ENCODE measurements around the gene COL9A2. TPM values are rescaled to one million over a fixed set of nuclear protein-coding genes. Genes with fewer than 3 reads are reported as not detected.

COL9A2 gene
- total and polyA plus RNA-seq, 2 donors (not counting 3 experiments of a cell fraction or from before 2014, with no cell fraction given), result 0.64 to 0.69 TPM

DNA sequence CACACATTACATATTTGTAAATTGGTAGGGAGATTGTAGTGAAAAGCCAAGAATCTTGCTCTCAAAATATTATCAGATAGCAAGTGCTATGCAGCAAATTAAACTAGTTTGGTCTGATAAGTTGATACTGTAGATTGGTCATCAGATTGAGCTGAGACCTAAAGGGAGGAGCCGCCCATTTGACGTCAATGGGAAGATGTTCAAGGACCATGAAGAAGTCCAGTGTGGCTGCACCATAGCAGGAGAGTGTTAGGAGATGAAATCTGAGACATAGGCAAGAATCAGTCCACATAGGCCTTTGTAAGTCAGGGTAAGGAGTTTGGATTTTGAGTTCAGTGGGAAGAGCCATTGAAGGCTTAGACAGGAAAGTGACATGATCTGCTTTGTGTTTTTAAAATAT, 42.8 kb downstream of the COL9A2 start:
- ChIA-PET CTCF (interaction anchor here (1.7 to 1.9 kb wide), 2 partner anchors 64 to 130 kb away, joined by 5 to 6 read pairs; no protein-coding TSS in a partner anchor), POLR2A (no interaction called here)
- intact Hi-C loops (cut with micrococcal nuclease) (no loop called here), dilution Hi-C loops (cut with MboI; ENCODE audit: extremely low pct_ligation_motif_present, low sequenced_read_pairs) (no loop called here)
- no TSS peak for BruUV-seq (replicated peaks)
- DNase-seq (ENCODE audit: low read depth, low spot score) (no peak), FAIRE-seq (no peak)
- peaks cover 17 to 22% of the 10 kb centered on the region in 2 experiments for H3K36me3 ChIP-seq (ENCODE audit: control insufficient read depth in 2 of 2, extremely low read depth in 1 of 2, insufficient read depth in 2 of 2, low read length in 2 of 2)
- peaks cover 1% of the 10 kb centered on the region for H3K79me2 ChIP-seq (ENCODE audit: control insufficient read depth, insufficient read depth, low read length)
- no peak overlapping the region for H3K4me3 ChIP-seq (replicated peaks in 1 of 3; ENCODE audit: insufficient read depth in 1 of 3, low read depth in 1 of 3, low read length in 3 of 3)
- H2AFZ ChIP-seq (ENCODE audit: low read depth, low read length), result no peak overlapping the region
- no peaks in the 10 kb centered on the region for H3K9me1 ChIP-seq (replicated peaks; ENCODE audit: control insufficient read depth, extremely low read depth, insufficient read depth, low read length)
- H3K9me3 ChIP-seq (replicated peaks; ENCODE audit: control insufficient read depth, insufficient read depth, low read length), result no peaks in the 10 kb centered on the region
- H4K20me1 ChIP-seq (replicated peaks; ENCODE audit: control insufficient read depth, extremely low read depth, insufficient read depth, low read length), result no peaks in the 10 kb centered on the region
- H3K9ac ChIP-seq (replicated peaks; ENCODE audit: extremely low read depth, insufficient read depth, low read length), result no peak overlapping the region
- H3K27me3 ChIP-seq (ENCODE audit: control insufficient read depth in 2 of 2, insufficient read depth in 2 of 2, low read length in 2 of 2), result no peaks in the 10 kb centered on the region
- H3K27ac ChIP-seq (ENCODE audit: insufficient read depth, low read depth, low read length), result no peak overlapping the region
- TF ChIP-seq EZH2 (IDR thresholded peaks at IDR 0.05; ENCODE audit: borderline replicate concordance, low read depth, low read length, severe bottlenecking), result no peak
- no peaks in the 10 kb centered on the region for H3K4me1 ChIP-seq (ENCODE audit: control insufficient read depth, extremely low read depth, insufficient read depth, low read length)
- no peak overlapping the region for H3K4me2 ChIP-seq (ENCODE audit: insufficient read depth, low read length)

DNA sequence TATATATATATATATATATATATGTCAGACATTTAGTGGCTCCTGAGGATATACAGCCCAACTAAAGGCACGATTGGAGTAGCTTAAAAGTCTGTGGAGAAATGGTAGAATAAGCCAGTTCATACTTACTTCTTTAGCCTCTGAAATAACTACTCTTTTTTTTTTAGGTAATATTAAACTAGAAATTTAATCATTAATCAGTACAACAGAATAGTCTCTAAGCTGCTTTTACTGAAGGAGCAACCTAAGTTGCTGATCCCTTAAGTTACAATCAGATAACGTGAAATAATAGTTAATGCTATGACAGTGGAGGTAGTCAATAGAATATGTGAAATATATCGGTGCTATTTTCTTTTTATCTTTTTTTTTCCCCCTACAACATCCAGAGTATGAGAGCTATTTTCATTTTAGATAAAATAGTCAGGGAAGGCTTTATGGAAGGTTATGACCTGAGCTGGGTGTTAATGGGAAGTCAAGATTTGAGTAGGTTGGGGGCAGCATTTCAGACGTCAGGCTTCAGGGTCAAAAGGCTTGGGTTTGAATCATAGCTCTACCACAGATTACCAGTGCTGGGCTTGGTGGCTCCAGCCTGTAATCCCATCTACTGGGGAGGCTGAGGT, 43.4 kb downstream of the COL9A2 start:
- H3K9me1 ChIP-seq (replicated peaks; ENCODE audit: control insufficient read depth, extremely low read depth, insufficient read depth, low read length), result no peaks in the 10 kb centered on the region
- H3K4me1 ChIP-seq (ENCODE audit: control insufficient read depth, extremely low read depth, insufficient read depth, low read length), result no peaks in the 10 kb centered on the region
- no TSS peak for BruUV-seq (replicated peaks)
- FAIRE-seq (no peak), DNase-seq (ENCODE audit: low read depth, low spot score) (no peak)
- H3K4me3 ChIP-seq (replicated peaks in 1 of 3; ENCODE audit: insufficient read depth in 1 of 3, low read depth in 1 of 3, low read length in 3 of 3), result no peak overlapping the region
- dilution Hi-C loops (cut with MboI; ENCODE audit: extremely low pct_ligation_motif_present, low sequenced_read_pairs), result no loop called here
- H3K9me3 ChIP-seq (replicated peaks; ENCODE audit: control insufficient read depth, insufficient read depth, low read length), result no peaks in the 10 kb centered on the region
- H3K36me3 ChIP-seq (ENCODE audit: control insufficient read depth in 2 of 2, extremely low read depth in 1 of 2, insufficient read depth in 2 of 2, low read length in 2 of 2), result peaks cover 17 to 22% of the 10 kb centered on the region in 2 experiments
- no peak overlapping the region for H3K9ac ChIP-seq (replicated peaks; ENCODE audit: extremely low read depth, insufficient read depth, low read length)
- peaks cover 1% of the 10 kb centered on the region for H3K79me2 ChIP-seq (ENCODE audit: control insufficient read depth, insufficient read depth, low read length)
- H4K20me1 ChIP-seq (replicated peaks; ENCODE audit: control insufficient read depth, extremely low read depth, insufficient read depth, low read length), result no peaks in the 10 kb centered on the region
- ChIA-PET POLR2A (interaction anchor here (0.7 kb wide), 1 partner anchor 183 kb away, joined by 3 read pairs; no protein-coding TSS in a partner anchor), CTCF (interaction anchor here (0.6 to 1.9 kb wide), 5 partner anchors 65 to 1611 kb away, joined by 3 to 6 read pairs (median 4); no protein-coding TSS in a partner anchor)
- no peak overlapping the region for H3K27ac ChIP-seq (ENCODE audit: insufficient read depth, low read depth, low read length)
- no peak for TF ChIP-seq EZH2 (IDR thresholded peaks at IDR 0.05; ENCODE audit: borderline replicate concordance, low read depth, low read length, severe bottlenecking)
- no peak for TF ChIP-seq MYC (IDR thresholded peaks at IDR 0.05; ENCODE audit: low read depth, low read length)
- TF ChIP-seq, protein P1, sequence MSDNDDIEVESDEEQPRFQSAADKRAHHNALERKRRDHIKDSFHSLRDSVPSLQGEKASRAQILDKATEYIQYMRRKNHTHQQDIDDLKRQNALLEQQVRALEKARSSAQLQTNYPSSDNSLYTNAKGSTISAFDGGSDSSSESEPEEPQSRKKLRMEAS (IDR thresholded peaks at IDR 0.05; ENCODE audit: insufficient read depth, insufficient read length), result no peak
- no peak for TF ChIP-seq FOS (IDR thresholded peaks at IDR 0.05; ENCODE audit: borderline replicate concordance, insufficient read depth, low read length)
- TF ChIP-seq POLR2A (IDR thresholded peaks at IDR 0.05; ENCODE audit: low read depth, low read length), result no peak
- TF ChIP-seq GATA2 (IDR thresholded peaks at IDR 0.05; ENCODE audit: insufficient read depth, insufficient read length, low read depth, low read length), result no peak
- TF ChIP-seq POLR2AphosphoS5 (IDR thresholded peaks at IDR 0.05; ENCODE audit: insufficient read depth, low read depth, low read length), result no peak
- TF ChIP-seq, protein P2, sequence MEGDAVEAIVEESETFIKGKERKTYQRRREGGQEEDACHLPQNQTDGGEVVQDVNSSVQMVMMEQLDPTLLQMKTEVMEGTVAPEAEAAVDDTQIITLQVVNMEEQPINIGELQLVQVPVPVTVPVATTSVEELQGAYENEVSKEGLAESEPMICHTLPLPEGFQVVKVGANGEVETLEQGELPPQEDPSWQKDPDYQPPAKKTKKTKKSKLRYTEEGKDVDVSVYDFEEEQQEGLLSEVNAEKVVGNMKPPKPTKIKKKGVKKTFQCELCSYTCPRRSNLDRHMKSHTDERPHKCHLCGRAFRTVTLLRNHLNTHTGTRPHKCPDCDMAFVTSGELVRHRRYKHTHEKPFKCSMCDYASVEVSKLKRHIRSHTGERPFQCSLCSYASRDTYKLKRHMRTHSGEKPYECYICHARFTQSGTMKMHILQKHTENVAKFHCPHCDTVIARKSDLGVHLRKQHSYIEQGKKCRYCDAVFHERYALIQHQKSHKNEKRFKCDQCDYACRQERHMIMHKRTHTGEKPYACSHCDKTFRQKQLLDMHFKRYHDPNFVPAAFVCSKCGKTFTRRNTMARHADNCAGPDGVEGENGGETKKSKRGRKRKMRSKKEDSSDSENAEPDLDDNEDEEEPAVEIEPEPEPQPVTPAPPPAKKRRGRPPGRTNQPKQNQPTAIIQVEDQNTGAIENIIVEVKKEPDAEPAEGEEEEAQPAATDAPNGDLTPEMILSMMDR (IDR thresholded peaks at IDR 0.05; ENCODE audit: extremely low read depth in 1 of 2, insufficient read depth in 1 of 2, low read depth in 1 of 2, low read length in 2 of 2), result no peak
- TF ChIP-seq JUN (IDR thresholded peaks at IDR 0.05; ENCODE audit: borderline replicate concordance, insufficient read depth, insufficient read length, low read depth), result no peak
- H3K27me3 ChIP-seq (ENCODE audit: control insufficient read depth in 2 of 2, insufficient read depth in 2 of 2, low read length in 2 of 2), result no peaks in the 10 kb centered on the region
- no peak overlapping the region for H3K4me2 ChIP-seq (ENCODE audit: insufficient read depth, low read length)
- H2AFZ ChIP-seq (ENCODE audit: low read depth, low read length), result no peak overlapping the region
- intact Hi-C loops (cut with micrococcal nuclease), result no loop called here
